Spleen (tissue), 11 donors: ENCODE data around the gene MS4A18. TPM values are rescaled to one million over a fixed set of nuclear protein-coding genes. Genes with fewer than 3 reads are reported as not detected.

Experiments
- DNase-seq: peaks from one replicate; pipeline ENCODE4 v3.0.0-alpha.2; 2020
- H3K27ac ChIP-seq, 8 donors: fragments of 200-600 bp; sonication (generic) in 7 of 8; 1 replicate in 4 of 8; 2 replicates in 4 of 8; pipeline versions ENCODE4 v1.5.0 to v1.8.0; 2016 to 2021; ENCODE audit warnings: inconsistent platforms in 4 of 8, mild to moderate bottlenecking in 4 of 8, moderate library complexity in 1 of 8
- H3K27me3 ChIP-seq, 7 donors: fragments of 200-600 bp; sonication (generic) in 6 of 7; replicated peaks in 1 of 7; 1 replicate in 4 of 7; 2 replicates in 3 of 7; pipeline versions ENCODE4 v1.5.0 to v1.8.0; 2016 to 2021; ENCODE audit warnings: inconsistent platforms in 3 of 7, mild to moderate bottlenecking in 1 of 7
- H3K36me3 ChIP-seq, 6 donors: fragments of 200-600 bp; sonication (generic) in 5 of 6; 1 replicate in 4 of 6; 2 replicates in 2 of 6; pipeline versions ENCODE4 v1.5.0 to v1.8.0; 2016 to 2021; ENCODE audit warnings: inconsistent platforms in 2 of 6
- H3K4me1 ChIP-seq, 6 donors: fragments of 200-600 bp; sonication (generic) in 5 of 6; 1 replicate in 3 of 6; 2 replicates in 3 of 6; pipeline versions ENCODE4 v1.5.0 to v1.8.0; 2016 to 2021; ENCODE audit warnings: inconsistent platforms in 3 of 6
- H3K4me3 ChIP-seq, 8 donors: fragments of 200-600 bp; sonication (generic) in 7 of 8; 1 replicate in 4 of 8; 2 replicates in 4 of 8; pipeline versions ENCODE4 v1.5.0 to v1.8.0; 2016 to 2021; ENCODE audit warnings: inconsistent platforms in 4 of 8, mild to moderate bottlenecking in 4 of 8, moderate library complexity in 2 of 8
- H3K9me3 ChIP-seq, 8 donors: fragments of 200-600 bp; sonication (generic) in 7 of 8; 1 replicate in 4 of 8; 2 replicates in 4 of 8; pipeline versions ENCODE4 v1.5.0 to v1.8.0; 2016 to 2021; ENCODE audit warnings: inconsistent platforms in 4 of 8
- POLR2A ChIP-seq, 3 donors: fragments of 450-650 bp; IDR thresholded peaks; one replicate each; pipeline ENCODE4 v1.5.1; 2017; ENCODE audit warnings: antibody characterized with exemption in 3 of 3, mild to moderate bottlenecking in 1 of 3
- POLR2AphosphoS5 ChIP-seq, 3 donors: sonication (generic); formaldehyde crosslinking; IDR thresholded peaks; one replicate each; pipeline ENCODE4 v1.5.1; 2017; ENCODE audit warnings: antibody characterized with exemption in 3 of 3
- WGBS, 5 donors: extraction: QIAGEN DNeasy Blood & Tissue Kit in 3 of 5; methylation state at CpG; one replicate each; pipeline versions ENCODE4 v1.1.5 to v1.1.7; 2013 to 2018; 5-methylcytosine and 5-hydroxymethylcytosine counted together
- intact Hi-C: fragments of 100-400 bp; cut with DNase I; formaldehyde crosslinking; loops from one replicate; pipeline ENCODE4 v1.15.0; 2023; ENCODE audit warnings: low total_unique reads
- polyA plus RNA-seq, 3 donors: library from polyadenylated mRNA; stranded (reverse); fragments of 200-250 nt; gene quantifications; one replicate each; pipeline ENCODE4 v1.2.1, GENCODE V29; 2013
- total RNA-seq, 7 donors: library from RNA; depleted of rRNA in 3 of 7; stranded (reverse); fragments of >200 nt in 3 of 7; fragmentation: NEBNext Ultra II Directional in 4 of 7; extraction: Animal tissue kit (Norgen Biotek cat#: 25700) in 4 of 7; gene quantifications; one replicate each; pipeline versions ENCODE4 v1.1.0 to v1.2.1, GENCODE V29; 2016 to 2021
- TF ChIP-seq, protein P1 (sequence below), 11 experiments: fragments of 200-600 bp in 7 of 11; fragments of 450-650 bp in 4 of 11; sonication (generic) in 4 of 11; IDR thresholded peaks in 8 of 11; conservative IDR thresholded peaks in 3 of 11; 1 replicate in 7 of 11; 2 replicates in 4 of 11; pipeline versions ENCODE4 v1.4.0 to v1.8.0; 2016 to 2021; ENCODE audit warnings: antibody characterized with exemption in 11 of 11, inconsistent platforms in 4 of 11, mild to moderate bottlenecking in 1 of 11
- donor health status: healthy with polysubstance abuse.
- donor health status: DM: no; HTN: no; CAD: no; lungs with moderate emphysema.
- donor health status: DM: no; HTN: no; CAD: no.
- donor health status: Bipolar disorder and iron deficiency.
- donor health status: healthy.
- donor health status: DM: no; HTN: no; CAD: no.
- donor health status: DM: yes; HTN: yes; CAD: no.

The MS4A18 gene
- total and polyA plus RNA-seq, 10 donors = not detected

DNA sequence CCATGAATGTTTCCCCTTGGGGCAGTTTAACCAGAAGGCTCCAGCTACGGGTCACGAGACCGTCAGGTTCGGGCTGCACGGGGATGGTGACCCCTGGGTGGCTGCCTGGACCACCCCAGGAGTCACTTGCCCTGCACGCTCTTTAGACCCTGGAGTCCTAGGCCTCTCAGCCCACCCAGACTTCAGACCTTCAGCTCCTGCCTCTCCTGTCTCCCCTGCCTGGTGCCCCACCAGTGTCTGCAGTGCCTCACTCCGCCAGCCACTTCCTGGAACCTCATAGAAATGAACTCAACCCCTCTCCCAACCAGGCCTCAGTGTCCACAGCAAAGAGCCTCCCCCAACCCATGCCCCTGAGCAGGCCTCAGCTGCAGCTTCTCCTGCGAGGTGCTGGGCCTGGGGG is 48.1 kb downstream of the MS4A18 start:
- Histone ChIP-seq H3K4me3 (no peak overlapping the region), H3K4me1 (peaks cover 0 to 12% (median 9%) of the 10 kb centered on the region in 6 donors), H3K9me3 (no peaks in the 10 kb centered on the region), H3K27ac (no peak overlapping the region), H3K36me3 (no peaks in the 10 kb centered on the region), H3K27me3 (peaks cover 0 to 25% (median under 1%) of the 10 kb centered on the region in 7 donors)
- TF ChIP-seq, protein P1, sequence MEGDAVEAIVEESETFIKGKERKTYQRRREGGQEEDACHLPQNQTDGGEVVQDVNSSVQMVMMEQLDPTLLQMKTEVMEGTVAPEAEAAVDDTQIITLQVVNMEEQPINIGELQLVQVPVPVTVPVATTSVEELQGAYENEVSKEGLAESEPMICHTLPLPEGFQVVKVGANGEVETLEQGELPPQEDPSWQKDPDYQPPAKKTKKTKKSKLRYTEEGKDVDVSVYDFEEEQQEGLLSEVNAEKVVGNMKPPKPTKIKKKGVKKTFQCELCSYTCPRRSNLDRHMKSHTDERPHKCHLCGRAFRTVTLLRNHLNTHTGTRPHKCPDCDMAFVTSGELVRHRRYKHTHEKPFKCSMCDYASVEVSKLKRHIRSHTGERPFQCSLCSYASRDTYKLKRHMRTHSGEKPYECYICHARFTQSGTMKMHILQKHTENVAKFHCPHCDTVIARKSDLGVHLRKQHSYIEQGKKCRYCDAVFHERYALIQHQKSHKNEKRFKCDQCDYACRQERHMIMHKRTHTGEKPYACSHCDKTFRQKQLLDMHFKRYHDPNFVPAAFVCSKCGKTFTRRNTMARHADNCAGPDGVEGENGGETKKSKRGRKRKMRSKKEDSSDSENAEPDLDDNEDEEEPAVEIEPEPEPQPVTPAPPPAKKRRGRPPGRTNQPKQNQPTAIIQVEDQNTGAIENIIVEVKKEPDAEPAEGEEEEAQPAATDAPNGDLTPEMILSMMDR (IDR thresholded peaks at IDR 0.05 in 8 of 11, conservative IDR thresholded peaks at IDR 0.05 in 3 of 11) = no peak
- TF ChIP-seq POLR2A (IDR thresholded peaks at IDR 0.05) (no peak), POLR2AphosphoS5 (IDR thresholded peaks at IDR 0.05) (no peak)
- 81 to 95% (median 85%) methylated on average over 8 of the region's 8 CpGs for WGBS, 5 donors
- intact Hi-C loops = no loop called here
- DNase-seq = peak; percentile 66

DNA sequence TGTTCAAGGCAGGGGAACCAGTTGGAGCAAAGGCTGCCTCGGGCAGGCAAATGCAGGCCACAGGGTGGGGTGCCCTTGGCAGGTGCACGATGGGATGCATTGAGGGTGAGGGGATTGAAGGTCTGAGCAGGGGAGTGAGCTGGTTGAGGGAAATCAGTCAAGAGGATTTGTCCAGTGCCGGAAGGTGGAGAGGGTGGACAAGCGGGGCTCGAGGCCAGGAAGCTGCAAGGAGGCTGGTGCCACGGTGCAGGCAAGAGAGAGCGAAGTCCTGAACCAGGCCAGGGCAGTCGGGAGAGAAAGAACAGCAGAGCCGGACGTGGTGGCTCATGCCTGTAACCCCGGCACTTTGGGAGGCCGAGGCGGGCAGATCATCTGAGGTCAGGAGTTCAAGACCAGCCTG is 50.2 kb downstream of the MS4A18 start:
- no peak overlapping the region for H3K4me3 ChIP-seq
- H3K36me3 ChIP-seq = no peaks in the 10 kb centered on the region
- no peak overlapping the region for H3K27ac ChIP-seq
- H3K27me3 ChIP-seq = peaks cover 0 to 20% (median 0%) of the 10 kb centered on the region in 7 donors
- H3K9me3 ChIP-seq = no peaks in the 10 kb centered on the region
- 78 to 91% (median 81%) methylated on average over 13 of the region's 13 CpGs for WGBS, 5 donors
- TF ChIP-seq POLR2A (IDR thresholded peaks at IDR 0.05) (no peak), POLR2AphosphoS5 (IDR thresholded peaks at IDR 0.05) (no peak)
- TF ChIP-seq, protein P1 (IDR thresholded peaks at IDR 0.05 in 8 of 11, conservative IDR thresholded peaks at IDR 0.05 in 3 of 11) = no peak
- peaks cover 0 to 12% (median 9%) of the 10 kb centered on the region in 6 donors for H3K4me1 ChIP-seq
- intact Hi-C loops = no loop called here
- peak; percentile 59 for DNase-seq

DNA sequence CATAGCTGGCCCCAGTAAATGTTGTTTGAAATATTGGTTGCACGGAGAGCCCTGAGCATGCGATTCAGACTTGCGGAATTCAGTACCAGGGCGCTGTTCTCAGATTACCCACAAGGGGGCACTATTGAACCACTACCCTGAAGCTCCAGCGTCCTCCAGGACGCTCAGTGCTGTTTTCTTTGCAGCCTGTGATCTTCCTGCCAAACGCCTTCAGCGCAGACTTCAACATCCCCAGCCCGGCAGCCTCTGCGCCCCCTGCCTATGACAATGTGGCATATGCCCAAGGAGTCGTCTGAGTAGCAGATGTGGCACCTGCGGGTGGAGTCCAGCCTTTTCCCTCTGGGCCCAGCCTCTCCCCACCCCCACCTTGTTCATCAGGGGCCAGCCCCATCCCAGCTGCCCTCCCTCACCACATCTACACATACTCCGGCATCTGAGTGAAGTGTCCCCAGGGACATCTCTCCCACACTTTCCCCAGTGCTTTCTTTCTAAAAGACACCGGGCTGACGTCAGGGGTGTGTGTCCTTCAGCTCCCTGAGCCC is 51.0 kb downstream of the MS4A18 start:
- H3K27ac ChIP-seq = no peak overlapping the region
- H3K9me3 ChIP-seq = no peaks in the 10 kb centered on the region
- DNase-seq = peak; percentile 85
- intact Hi-C loops = no loop called here
- H3K4me1 ChIP-seq = peaks cover 0 to 12% (median 9%) of the 10 kb centered on the region in 6 donors
- no peaks in the 10 kb centered on the region for H3K36me3 ChIP-seq
- peaks cover 0 to 20% (median 0%) of the 10 kb centered on the region in 7 donors for H3K27me3 ChIP-seq
- H3K4me3 ChIP-seq = no peak overlapping the region
- 12 to 16% (median 15%) methylated on average over 15 of the region's 15 CpGs for WGBS, 5 donors
- TF ChIP-seq POLR2A (IDR thresholded peaks at IDR 0.05) (no peak), POLR2AphosphoS5 (IDR thresholded peaks at IDR 0.05) (peak in 1 of 3 donors; percentile 21)
- TF ChIP-seq, protein P1 (IDR thresholded peaks at IDR 0.05 in 8 of 11, conservative IDR thresholded peaks at IDR 0.05 in 3 of 11) = peak; percentile 72 to 95 (median 88)

DNA sequence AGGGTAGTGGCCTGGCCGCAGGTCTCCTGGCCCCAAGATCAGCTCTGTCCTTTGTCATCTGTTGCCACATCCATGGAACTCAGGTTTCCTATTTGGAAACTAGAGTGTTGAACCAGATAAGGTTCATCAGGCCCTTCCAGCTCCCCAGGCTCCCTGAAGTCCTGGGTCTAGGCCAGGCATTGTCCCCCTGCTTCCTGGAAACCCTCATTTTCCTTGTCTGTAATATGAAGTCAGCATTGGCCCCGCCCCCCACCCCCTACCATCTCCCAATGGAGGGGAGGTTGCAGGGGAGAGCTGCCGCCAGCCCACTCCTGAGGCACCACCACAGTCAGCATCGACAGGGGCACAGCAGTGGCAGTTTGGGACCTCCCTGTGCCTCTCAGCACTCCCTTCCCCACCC is 51.6 kb downstream of the MS4A18 start:
- intact Hi-C loops = no loop called here
- 79 to 90% (median 82%) methylated on average over 3 to 4 of the region's 4 CpGs for WGBS, 5 donors

More for the DNA sequence above, 51.6 kb downstream of the MS4A18 start:
- Histone ChIP-seq H3K9me3 (no peaks in the 10 kb centered on the region), H3K27ac (no peak overlapping the region), H3K36me3 (no peaks in the 10 kb centered on the region), H3K27me3 (peaks cover 0 to 16% (median 0%) of the 10 kb centered on the region in 7 donors), H3K4me1 (peaks cover 0 to 12% (median 9%) of the 10 kb centered on the region in 6 donors), H3K4me3 (no peak overlapping the region)
- DNase-seq = peak; percentile 43
- TF ChIP-seq POLR2AphosphoS5 (IDR thresholded peaks at IDR 0.05) (no peak), POLR2A (IDR thresholded peaks at IDR 0.05) (no peak)
- TF ChIP-seq, protein P1 (IDR thresholded peaks at IDR 0.05 in 8 of 11, conservative IDR thresholded peaks at IDR 0.05 in 3 of 11) = no peak
